ENCODE data around the gene TPRA1. TPM values are rescaled to one million over a fixed set of nuclear protein-coding genes. Genes with fewer than 3 reads are reported as not detected.

TPRA1 gene
- polyA plus RNA-seq, 2 of the 4 experiments (the other 2 are of a cell fraction): 13.5 to 19.5 TPM

- CTCF ChIA-PET: interaction anchor here (0.6 to 3.9 kb wide), 11 partner anchors 8 to 902 kb away, joined by 3 to 64 read pairs (median 7); partner anchors contain the start of genes ABTB1 and TPRA1
- peaks cover 5% of the 10 kb centered on the region for H3K4me1 ChIP-seq
- POLR2A ChIA-PET: no interaction called here
- 70% methylated on average over 5 of the region's 5 CpGs for WGBS (ENCODE audit: missing lambda C conversion rate)
- H3K27ac ChIP-seq: no peak overlapping the region
- no peak overlapping the region for H3K4me2 ChIP-seq
- no peak overlapping the region for H3K4me3 ChIP-seq
- FAIRE-seq (no peak), DNase-seq (ENCODE audit: low read depth in 1 of 2, low spot score in 1 of 2) (no peak), ATAC-seq (no peak)
- TF ChIP-seq HDAC2 (IDR thresholded peaks at IDR 0.05): no peak
- TF ChIP-seq EP300 (IDR thresholded peaks at IDR 0.05): no peak
- no peak for TF ChIP-seq PHF8 (IDR thresholded peaks at IDR 0.05; ENCODE audit: borderline replicate concordance, low read depth)
- TF ChIP-seq RAD21 (conservative IDR thresholded peaks at IDR 0.05 in 1 of 2, IDR thresholded peaks at IDR 0.05 in 1 of 2): no peak
- no peak for TF ChIP-seq EHMT2 (IDR thresholded peaks at IDR 0.05; ENCODE audit: low read depth)
- TF ChIP-seq KDM5A (IDR thresholded peaks at IDR 0.05): no peak
- no peak for TF ChIP-seq TFCP2L1 (CRISPR knock-in tag; IDR thresholded peaks at IDR 0.05)
- no peak for TF ChIP-seq ZFP36 (IDR thresholded peaks at IDR 0.05; ENCODE audit: borderline replicate concordance, partially characterized antibody)
- no peak for TF ChIP-seq EHF (CRISPR knock-in tag; IDR thresholded peaks at IDR 0.05)
- no peak for TF ChIP-seq NPAS2 (CRISPR knock-in tag; IDR thresholded peaks at IDR 0.05; ENCODE audit: borderline replicate concordance)
- TF ChIP-seq HES2 (IDR thresholded peaks at IDR 0.05): no peak
- TF ChIP-seq CBX8 (IDR thresholded peaks at IDR 0.05): no peak
- no peak for TF ChIP-seq BHLHE40 (IDR thresholded peaks at IDR 0.05; ENCODE audit: low read depth, low read length)
- TF ChIP-seq ATOH8 (CRISPR knock-in tag; IDR thresholded peaks at IDR 0.05; ENCODE audit: low read depth): no peak
- no peak for TF ChIP-seq JUN (IDR thresholded peaks at IDR 0.05)
- TF ChIP-seq FOSB (CRISPR knock-in tag; IDR thresholded peaks at IDR 0.05): no peak
- no peak for TF ChIP-seq HOXB5 (CRISPR knock-in tag; IDR thresholded peaks at IDR 0.05)
- TF ChIP-seq BCL3 (IDR thresholded peaks at IDR 0.05): no peak
- TF ChIP-seq RFX5 (IDR thresholded peaks at IDR 0.05): no peak
- TF ChIP-seq ZC3H11A (IDR thresholded peaks at IDR 0.05): no peak
- no peaks in the 10 kb centered on the region for H3K9me3 ChIP-seq
Measured at GRCh38 chr3:127573912-127574311, 16.6 kb downstream of the TPRA1 start.

GRCh38 chr3:127573401-127573800 lies 17.1 kb downstream of the TPRA1 start:
- CTCF ChIA-PET: interaction anchor here (3.9 kb wide), 1 partner anchor 14 kb away, joined by 64 read pairs; the partner anchor contains the start of gene TPRA1
- DNase-seq (ENCODE audit: low read depth in 1 of 2, low spot score in 1 of 2) (no peak), FAIRE-seq (no peak), ATAC-seq (no peak)
- H3K27ac ChIP-seq: no peak overlapping the region
- H3K9me3 ChIP-seq: no peaks in the 10 kb centered on the region
- TF ChIP-seq ZC3H11A (IDR thresholded peaks at IDR 0.05) (no peak), RAD21 (conservative IDR thresholded peaks at IDR 0.05 in 1 of 2, IDR thresholded peaks at IDR 0.05 in 1 of 2) (no peak), CEBPB (IDR thresholded peaks at IDR 0.05) (no peak), FOXS1 (CRISPR knock-in tag; IDR thresholded peaks at IDR 0.05) (no peak), PHF8 (IDR thresholded peaks at IDR 0.05; ENCODE audit: borderline replicate concordance, low read depth) (no peak), JUNB (IDR thresholded peaks at IDR 0.05) (no peak), BHLHE40 (IDR thresholded peaks at IDR 0.05; ENCODE audit: low read depth, low read length) (no peak), EHMT2 (IDR thresholded peaks at IDR 0.05; ENCODE audit: low read depth) (no peak)
- peaks cover 5% of the 10 kb centered on the region for H3K4me1 ChIP-seq
- POLR2A ChIA-PET: no interaction called here
- H3K4me2 ChIP-seq: no peak overlapping the region
- H3K4me3 ChIP-seq: no peak overlapping the region
- WGBS (ENCODE audit: missing lambda C conversion rate): 96% methylated on average over 10 of the region's 14 CpGs

- no peak for FAIRE-seq
- POLR2A ChIA-PET: no interaction called here
- WGBS (ENCODE audit: missing lambda C conversion rate): 79% methylated on average over 3 of the region's 3 CpGs
- TF ChIP-seq JUN (IDR thresholded peaks at IDR 0.05) (no peak), MYC (IDR thresholded peaks at IDR 0.05; ENCODE audit: borderline replicate concordance, low read length) (no peak), PHF8 (IDR thresholded peaks at IDR 0.05; ENCODE audit: borderline replicate concordance, low read depth) (no peak), CEBPB (IDR thresholded peaks at IDR 0.05) (no peak), FOSL2 (IDR thresholded peaks at IDR 0.05) (no peak), FOSL2 (CRISPR knock-in tag; IDR thresholded peaks at IDR 0.05) (no peak), HOXA7 (CRISPR knock-in tag; IDR thresholded peaks at IDR 0.05) (no peak), TFCP2L1 (CRISPR knock-in tag; IDR thresholded peaks at IDR 0.05) (no peak), FOSB (CRISPR knock-in tag; IDR thresholded peaks at IDR 0.05) (no peak), HOXB5 (CRISPR knock-in tag; IDR thresholded peaks at IDR 0.05) (no peak), CBX2 (IDR thresholded peaks at IDR 0.05; ENCODE audit: borderline replicate concordance, low read depth) (no peak), RNF2 (IDR thresholded peaks at IDR 0.05; ENCODE audit: borderline replicate concordance, low read depth) (no peak), RCOR1 (IDR thresholded peaks at IDR 0.05; ENCODE audit: low read depth, low read length) (no peak), ESRRA (IDR thresholded peaks at IDR 0.05; ENCODE audit: borderline replicate concordance, low read length) (no peak), USF2 (IDR thresholded peaks at IDR 0.05) (no peak), NPAS2 (CRISPR knock-in tag; IDR thresholded peaks at IDR 0.05; ENCODE audit: borderline replicate concordance) (no peak)
Measured at GRCh38 chr3:127572735-127573134, 17.8 kb downstream of the TPRA1 start.

More at GRCh38 chr3:127572735-127573134, 17.8 kb downstream of the TPRA1 start:
- no peaks in the 10 kb centered on the region for H3K9me3 ChIP-seq
- CTCF ChIA-PET: no interaction called here
- DNase-seq (ENCODE audit: low read depth in 1 of 2, low spot score in 1 of 2) (no peak), ATAC-seq (no peak)
- peaks cover 5% of the 10 kb centered on the region for H3K4me1 ChIP-seq
- H3K27ac ChIP-seq: no peak overlapping the region
- no peak overlapping the region for H3K4me2 ChIP-seq
- H3K4me3 ChIP-seq: no peak overlapping the region

Data from A549 (cell line).